BE2C (cell line): ENCODE measurements around the gene TSPAN5.

Source experiments
- DNase-seq: peaks from one replicate; pipeline ENCODE4 v3.0.0-alpha.2; 2020
- H3K27me3 ChIP-seq: fragments of 250-450 bp; sonication (Bioruptor Pico); 2 replicates; pipeline ENCODE4 v1.5.1; 2020; ENCODE audit warnings: mild to moderate bottlenecking
- H3K36me3 ChIP-seq: fragments of 250-450 bp; sonication (Bioruptor Pico); 2 replicates; pipeline ENCODE4 v1.5.1; 2020; ENCODE audit warnings: mild to moderate bottlenecking
- H3K4me1 ChIP-seq: fragments of 250-450 bp; sonication (Bioruptor Pico); 2 replicates; pipeline ENCODE4 v1.5.1; 2020
- H3K4me3 ChIP-seq: 2 replicates; pipeline ENCODE4 v1.5.1; 2011; ENCODE audit warnings: low read depth, low read length
- H3K9me3 ChIP-seq: fragments of 250-450 bp; sonication (Bioruptor Pico); 2 replicates; pipeline ENCODE4 v1.5.1; 2020
- TF ChIP-seq, protein P1 (sequence below): IDR thresholded peaks from 2 replicates; pipeline ENCODE4 v1.5.1; 2012; ENCODE audit warnings: mild to moderate bottlenecking, low read depth, low read length

Gene TSPAN5

DNA sequence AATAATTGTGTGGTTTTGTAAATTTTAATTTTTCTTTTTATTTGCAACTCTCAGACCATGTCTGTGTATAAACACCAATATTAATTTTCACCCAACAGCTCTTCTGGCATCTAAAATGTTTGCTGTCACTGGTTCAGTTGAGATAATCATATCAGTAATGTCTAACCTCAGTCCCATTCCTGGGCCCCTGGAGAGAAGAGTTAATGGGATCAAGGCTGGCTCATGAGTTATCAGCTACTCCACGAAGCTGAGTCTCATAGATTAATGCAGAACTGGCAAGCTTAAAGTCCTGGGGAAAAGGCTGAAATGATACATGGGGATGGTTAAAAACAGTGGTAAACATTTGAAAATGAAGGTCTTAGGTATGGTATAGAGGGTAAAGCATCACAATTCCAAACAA, 28.4 kb upstream of the TSPAN5 start:
- H3K27me3 ChIP-seq, result 0 out of 2 replicates have a peak, but pooled peaks cover 2% of the 10 kb centered on the region
- no peaks in the 10 kb centered on the region for H3K9me3 ChIP-seq
- DNase-seq, result no peak
- H3K4me3 ChIP-seq, result no peak overlapping the region
- TF ChIP-seq, protein P1, sequence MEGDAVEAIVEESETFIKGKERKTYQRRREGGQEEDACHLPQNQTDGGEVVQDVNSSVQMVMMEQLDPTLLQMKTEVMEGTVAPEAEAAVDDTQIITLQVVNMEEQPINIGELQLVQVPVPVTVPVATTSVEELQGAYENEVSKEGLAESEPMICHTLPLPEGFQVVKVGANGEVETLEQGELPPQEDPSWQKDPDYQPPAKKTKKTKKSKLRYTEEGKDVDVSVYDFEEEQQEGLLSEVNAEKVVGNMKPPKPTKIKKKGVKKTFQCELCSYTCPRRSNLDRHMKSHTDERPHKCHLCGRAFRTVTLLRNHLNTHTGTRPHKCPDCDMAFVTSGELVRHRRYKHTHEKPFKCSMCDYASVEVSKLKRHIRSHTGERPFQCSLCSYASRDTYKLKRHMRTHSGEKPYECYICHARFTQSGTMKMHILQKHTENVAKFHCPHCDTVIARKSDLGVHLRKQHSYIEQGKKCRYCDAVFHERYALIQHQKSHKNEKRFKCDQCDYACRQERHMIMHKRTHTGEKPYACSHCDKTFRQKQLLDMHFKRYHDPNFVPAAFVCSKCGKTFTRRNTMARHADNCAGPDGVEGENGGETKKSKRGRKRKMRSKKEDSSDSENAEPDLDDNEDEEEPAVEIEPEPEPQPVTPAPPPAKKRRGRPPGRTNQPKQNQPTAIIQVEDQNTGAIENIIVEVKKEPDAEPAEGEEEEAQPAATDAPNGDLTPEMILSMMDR, result no peak
- H3K4me1 ChIP-seq, result no peaks in the 10 kb centered on the region
- no peaks in the 10 kb centered on the region for H3K36me3 ChIP-seq

GRCh38 chr4:98686043-98686707, 27.8 kb upstream of the TSPAN5 start:
- H3K4me1 ChIP-seq, result no peaks in the 10 kb centered on the region
- no peak overlapping the region for H3K4me3 ChIP-seq
- TF ChIP-seq, protein P1, result no peak
- 0 out of 2 replicates have a peak, but pooled peaks cover 2% of the 10 kb centered on the region for H3K27me3 ChIP-seq
- DNase-seq, result no peak
- no peaks in the 10 kb centered on the region for H3K36me3 ChIP-seq
- H3K9me3 ChIP-seq, result no peaks in the 10 kb centered on the region

DNA sequence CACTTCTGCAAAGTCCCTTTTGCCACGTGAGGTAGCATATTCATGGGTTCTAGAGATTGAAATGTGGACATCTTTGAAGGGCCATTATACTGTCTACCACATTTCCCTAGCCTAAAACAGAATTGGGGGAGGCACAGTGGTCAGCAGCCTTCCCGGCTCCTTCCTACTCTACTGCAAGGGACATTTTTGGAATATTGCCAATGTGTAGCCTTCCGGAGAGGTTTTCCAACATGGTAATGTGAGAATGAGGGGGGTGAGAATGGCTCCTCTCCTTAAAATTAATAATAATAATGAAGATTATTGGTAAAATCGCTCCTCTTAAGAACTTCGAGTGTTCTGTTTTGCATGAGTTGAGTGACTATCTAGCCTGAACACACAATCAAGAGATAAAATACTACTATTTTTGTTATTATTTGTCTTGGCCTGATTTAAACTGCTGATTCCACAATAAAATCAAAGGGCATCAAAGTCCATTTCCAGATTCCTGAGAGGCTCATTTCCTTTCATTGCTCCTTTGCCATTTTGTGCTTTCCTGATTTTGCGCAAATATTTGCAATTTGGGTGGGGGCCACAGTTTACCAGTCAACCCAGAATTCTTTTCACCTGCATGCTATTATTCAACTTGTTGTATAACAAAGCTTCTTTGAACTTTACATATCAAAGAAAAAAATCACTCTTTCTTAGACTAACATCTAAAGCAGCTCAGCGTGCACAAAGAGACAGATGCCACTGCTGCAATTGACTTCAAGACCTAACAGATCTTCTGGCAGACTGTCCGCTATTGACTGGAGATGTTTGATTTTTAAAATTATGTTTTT, 27.0 kb upstream of the TSPAN5 start:
- H3K27me3 ChIP-seq, result 0 out of 2 replicates have a peak, but pooled peaks cover 2% of the 10 kb centered on the region
- no peaks in the 10 kb centered on the region for H3K4me1 ChIP-seq
- H3K4me3 ChIP-seq, result no peak overlapping the region
- H3K9me3 ChIP-seq, result no peaks in the 10 kb centered on the region
- no peaks in the 10 kb centered on the region for H3K36me3 ChIP-seq
- DNase-seq, result no peak
- TF ChIP-seq, protein P1, result no peak

- no peaks in the 10 kb centered on the region for H3K4me1 ChIP-seq
- TF ChIP-seq, protein P1, result no peak
- H3K9me3 ChIP-seq, result no peaks in the 10 kb centered on the region
- no peaks in the 10 kb centered on the region for H3K36me3 ChIP-seq
- no peak overlapping the region for H3K4me3 ChIP-seq
- peaks cover 2% of the 10 kb centered on the region; the same call in 1 of the 2 replicates for H3K27me3 ChIP-seq
- no peak for DNase-seq
Measured at GRCh38 chr4:98682719-98683118, 24.3 kb upstream of the TSPAN5 start.

DNA sequence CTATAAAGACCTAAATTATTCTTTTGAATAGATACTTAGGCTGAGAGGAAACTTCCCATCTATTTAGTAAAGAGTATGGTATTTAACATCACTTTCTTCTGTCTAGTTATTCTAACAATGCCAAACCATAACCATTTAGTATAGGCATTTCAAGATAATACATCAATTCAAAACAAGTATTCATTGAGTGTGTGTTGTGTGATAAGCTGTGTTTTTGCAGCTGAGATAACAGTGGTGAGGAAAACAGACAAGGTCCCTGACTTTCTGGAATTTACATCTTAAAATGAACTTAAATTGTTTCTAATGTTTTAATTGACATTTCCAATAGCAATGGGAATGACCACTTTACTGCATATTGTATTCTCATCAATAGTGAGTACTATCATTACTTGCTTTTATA, 22.4 kb upstream of the TSPAN5 start:
- H3K27me3 ChIP-seq, result peaks cover 3% of the 10 kb centered on the region; the same call in 1 of the 2 replicates
- DNase-seq, result no peak
- H3K9me3 ChIP-seq, result no peaks in the 10 kb centered on the region
- H3K36me3 ChIP-seq, result no peaks in the 10 kb centered on the region
- no peaks in the 10 kb centered on the region for H3K4me1 ChIP-seq
- no peak overlapping the region for H3K4me3 ChIP-seq
- TF ChIP-seq, protein P1, result no peak

DNA sequence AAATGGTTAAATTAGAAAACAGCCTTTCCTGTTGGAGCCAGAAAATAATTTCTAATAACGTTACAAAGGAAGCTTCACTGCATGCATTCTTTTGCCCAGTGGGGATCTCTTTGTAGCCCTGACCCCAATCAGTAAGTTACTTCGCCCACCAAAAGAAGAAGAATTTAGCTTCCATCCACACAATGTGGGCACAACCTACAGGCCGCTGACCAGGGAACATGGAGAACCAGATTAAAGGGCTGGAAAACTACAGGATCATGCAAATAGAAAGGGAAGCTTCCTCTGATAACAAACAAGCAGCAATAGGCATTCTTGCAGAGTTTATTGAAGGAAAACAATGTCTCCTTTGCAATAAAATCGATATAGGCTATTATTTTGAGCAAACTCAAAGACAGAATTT, 21.3 kb upstream of the TSPAN5 start:
- H3K9me3 ChIP-seq, result no peaks in the 10 kb centered on the region
- H3K36me3 ChIP-seq, result no peaks in the 10 kb centered on the region
- no peak for DNase-seq
- H3K27me3 ChIP-seq, result peaks cover 3% of the 10 kb centered on the region; the same call in 1 of the 2 replicates
- TF ChIP-seq, protein P1, result no peak
- H3K4me1 ChIP-seq, result no peaks in the 10 kb centered on the region
- no peak overlapping the region for H3K4me3 ChIP-seq
